Cardiac muscle cell (in vitro differentiated cells and primary cell): ENCODE results near the gene LIPG. TPM values are rescaled to one million over a fixed set of nuclear protein-coding genes. Genes with fewer than 3 reads are reported as not detected.
"Not testable (repeated sequence)": the region's sequence is repeated elsewhere in the genome, so short reads cannot be mapped to it uniquely, and the experiment has no call there.

Source experiments
- DNase-seq, 2 donors: peaks; one replicate each; pipeline versions ENCODE4 v3.0.0 to v3.0.0-alpha.2; 2010 to 2017; ENCODE audit warnings: low read depth in 1 of 2, low spot score in 1 of 2
- H3K27ac ChIP-seq: fragments of 200-600 bp; sonication (generic); 2 replicates; pipeline ENCODE4 v1.5.1; 2016
- H3K27me3 ChIP-seq: fragments of 200-600 bp; sonication (generic); 2 replicates; pipeline ENCODE4 v1.6.0; 2016; ENCODE audit warnings: control low read depth
- H3K36me3 ChIP-seq: fragments of 200-600 bp; sonication (generic); 2 replicates; pipeline ENCODE4 v1.5.1; 2016; ENCODE audit warnings: control low read depth
- H3K4me1 ChIP-seq: fragments of 200-600 bp; sonication (generic); 2 replicates; pipeline ENCODE4 v1.8.1; 2017; ENCODE audit warnings: low read depth, mild to moderate bottlenecking, mixed run types
- H3K4me3 ChIP-seq: fragments of 200-600 bp; sonication (generic); 2 replicates; pipeline ENCODE4 v1.5.1; 2016; ENCODE audit warnings: mild to moderate bottlenecking
- H3K9me3 ChIP-seq: fragments of 200-600 bp; sonication (generic); 2 replicates; pipeline ENCODE4 v1.5.1; 2017; ENCODE audit warnings: low read depth, mild to moderate bottlenecking, control low read depth
- polyA plus RNA-seq: library from polyadenylated mRNA; unstranded; fragments of >200 nt; fragmentation: Nextera tagmentation; extraction: Ambion mirVana; gene quantifications from 2 replicates; pipeline ENCODE4 v1.2.1, GENCODE V29; 2016
- total RNA-seq: library from RNA; depleted of rRNA; stranded (reverse); fragments of >200 nt; gene quantifications from 2 replicates; pipeline ENCODE4 v1.2.3, GENCODE V29; 2016
- TF ChIP-seq, protein P1 (sequence below): IDR thresholded peaks from 2 replicates; pipeline ENCODE4 v1.5.1; 2012; ENCODE audit warnings: low read depth, mild to moderate bottlenecking, low read length

LIPG gene
- total and polyA plus RNA-seq, 2 experiments from 2014 or later, result 1.5 to 2.8 TPM

DNA sequence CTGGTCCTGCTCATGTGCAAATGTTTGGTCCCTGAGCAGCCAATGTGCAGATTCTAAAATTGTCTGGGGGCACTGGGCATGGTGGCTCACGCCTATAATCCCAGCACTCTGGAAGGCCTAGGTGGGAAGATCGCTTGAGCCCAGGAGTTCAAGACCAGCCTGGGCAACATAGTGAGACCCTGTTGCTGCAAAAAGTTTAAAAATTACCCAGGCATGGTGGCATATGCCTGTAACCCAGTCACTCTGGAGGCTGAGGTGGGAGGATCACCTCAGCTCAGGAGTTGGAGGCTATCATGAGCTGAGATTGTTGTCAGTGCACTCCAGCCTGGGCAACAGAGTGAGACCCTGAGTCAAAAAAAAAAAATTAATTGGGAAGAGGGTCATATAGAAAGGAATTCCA lies 5.1 kb downstream of the LIPG start:
- Histone ChIP-seq H3K27me3 (no peaks in the 10 kb centered on the region), H3K9me3 (no peaks in the 10 kb centered on the region), H3K4me3 (no peak overlapping the region), H3K4me1 (peaks cover 7% of the 10 kb centered on the region), H3K27ac (no peak overlapping the region), H3K36me3 (no peaks in the 10 kb centered on the region)
- no peak for DNase-seq
- TF ChIP-seq, protein P1, sequence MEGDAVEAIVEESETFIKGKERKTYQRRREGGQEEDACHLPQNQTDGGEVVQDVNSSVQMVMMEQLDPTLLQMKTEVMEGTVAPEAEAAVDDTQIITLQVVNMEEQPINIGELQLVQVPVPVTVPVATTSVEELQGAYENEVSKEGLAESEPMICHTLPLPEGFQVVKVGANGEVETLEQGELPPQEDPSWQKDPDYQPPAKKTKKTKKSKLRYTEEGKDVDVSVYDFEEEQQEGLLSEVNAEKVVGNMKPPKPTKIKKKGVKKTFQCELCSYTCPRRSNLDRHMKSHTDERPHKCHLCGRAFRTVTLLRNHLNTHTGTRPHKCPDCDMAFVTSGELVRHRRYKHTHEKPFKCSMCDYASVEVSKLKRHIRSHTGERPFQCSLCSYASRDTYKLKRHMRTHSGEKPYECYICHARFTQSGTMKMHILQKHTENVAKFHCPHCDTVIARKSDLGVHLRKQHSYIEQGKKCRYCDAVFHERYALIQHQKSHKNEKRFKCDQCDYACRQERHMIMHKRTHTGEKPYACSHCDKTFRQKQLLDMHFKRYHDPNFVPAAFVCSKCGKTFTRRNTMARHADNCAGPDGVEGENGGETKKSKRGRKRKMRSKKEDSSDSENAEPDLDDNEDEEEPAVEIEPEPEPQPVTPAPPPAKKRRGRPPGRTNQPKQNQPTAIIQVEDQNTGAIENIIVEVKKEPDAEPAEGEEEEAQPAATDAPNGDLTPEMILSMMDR, result no peak

DNA sequence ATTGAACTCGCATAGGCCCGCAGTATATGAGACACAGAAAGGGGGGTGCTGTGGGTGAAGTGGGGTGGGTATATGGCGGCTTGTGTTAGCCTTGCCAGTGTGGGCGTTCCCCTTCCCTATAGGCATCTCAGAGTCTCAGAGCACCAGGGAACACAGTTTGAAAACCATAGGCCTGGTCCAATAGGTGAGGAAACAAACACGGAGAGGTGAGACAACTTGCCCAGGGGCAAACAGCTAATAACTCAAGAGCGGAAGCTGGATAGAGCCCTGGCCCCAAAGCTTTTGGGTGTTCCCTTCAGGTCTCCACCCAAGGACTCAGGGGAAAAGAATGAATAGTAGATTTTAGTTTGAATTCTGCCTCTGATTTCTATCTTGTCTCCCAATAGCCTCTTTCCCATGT lies 7.9 kb downstream of the LIPG start:
- no peaks in the 10 kb centered on the region for H3K9me3 ChIP-seq

DNA sequence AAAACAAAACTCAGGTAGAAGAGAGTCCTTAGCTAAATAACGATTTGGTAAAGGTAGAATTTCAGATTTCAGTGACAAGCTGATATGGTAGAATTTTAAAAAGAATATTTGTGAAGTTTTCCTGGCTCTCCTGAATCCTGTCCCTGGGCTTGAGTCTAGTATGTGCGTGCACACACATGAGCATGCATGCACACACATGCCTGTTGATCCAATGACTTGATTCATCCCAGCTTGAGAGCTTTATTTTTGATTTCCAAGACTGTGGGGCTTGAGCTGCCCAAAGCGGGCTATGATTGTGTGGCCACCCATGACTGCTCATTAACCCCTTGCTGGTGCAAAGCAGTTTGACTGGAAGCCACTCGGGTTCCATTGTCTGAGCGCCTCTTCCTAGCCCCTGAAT lies 9.0 kb downstream of the LIPG start:
- DNase-seq, result no peak
- Histone ChIP-seq H3K27me3 (no peaks in the 10 kb centered on the region), H3K4me3 (no peak overlapping the region), H3K9me3 (no peaks in the 10 kb centered on the region), H3K4me1 (no peaks in the 10 kb centered on the region), H3K36me3 (no peaks in the 10 kb centered on the region), H3K27ac (no peak overlapping the region)
- TF ChIP-seq, protein P1, result no peak

More for the DNA sequence above, 7.9 kb downstream of the LIPG start:
- Histone ChIP-seq H3K36me3 (no peaks in the 10 kb centered on the region), H3K4me1 (no peaks in the 10 kb centered on the region), H3K4me3 (no peak overlapping the region), H3K27ac (no peak overlapping the region), H3K27me3 (no peaks in the 10 kb centered on the region)
- TF ChIP-seq, protein P1, result no peak
- no peak for DNase-seq

DNA sequence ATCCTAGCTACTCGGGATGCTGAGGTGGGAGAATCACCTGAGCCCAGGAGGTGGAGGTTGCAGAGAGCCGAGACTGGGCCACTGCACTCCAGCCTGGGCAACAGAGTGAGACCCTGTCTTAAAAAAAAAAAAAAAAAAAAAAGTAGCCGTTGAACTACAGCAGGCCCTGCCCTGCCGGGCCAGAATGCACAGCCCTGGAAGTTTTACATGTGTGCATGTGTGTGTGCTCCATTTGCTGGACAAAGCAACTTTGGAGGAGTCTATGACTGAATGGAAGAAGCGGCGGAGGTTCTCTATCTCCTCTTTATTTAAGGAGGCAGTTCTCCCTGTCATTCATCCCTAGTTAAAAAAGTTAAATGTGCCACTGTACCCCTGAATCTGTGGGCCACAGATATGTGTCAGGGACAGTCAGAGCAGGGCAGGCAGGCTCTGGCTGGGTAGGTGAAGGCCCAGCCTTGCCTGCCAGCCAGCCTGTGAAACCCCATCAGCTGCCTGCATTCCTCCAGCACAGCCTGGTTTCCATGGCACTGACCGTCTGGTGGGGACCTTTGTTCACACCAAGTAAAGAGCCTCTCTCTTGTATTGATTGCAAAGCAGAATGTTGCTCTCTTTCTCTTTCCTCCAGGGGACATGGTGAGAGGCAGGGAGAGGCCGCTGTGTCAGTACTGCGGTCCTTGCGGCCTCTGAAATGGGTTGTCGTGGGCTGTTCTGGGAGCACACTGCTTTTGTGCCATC lies 10.9 kb downstream of the LIPG start:
- H3K27ac ChIP-seq, result no peak overlapping the region
- no peaks in the 10 kb centered on the region for H3K36me3 ChIP-seq
- no peak overlapping the region for H3K4me3 ChIP-seq
- no peaks in the 10 kb centered on the region for H3K4me1 ChIP-seq
- TF ChIP-seq, protein P1, result no peak
- no peaks in the 10 kb centered on the region for H3K27me3 ChIP-seq
- no peaks in the 10 kb centered on the region for H3K9me3 ChIP-seq
- no peak for DNase-seq

DNA sequence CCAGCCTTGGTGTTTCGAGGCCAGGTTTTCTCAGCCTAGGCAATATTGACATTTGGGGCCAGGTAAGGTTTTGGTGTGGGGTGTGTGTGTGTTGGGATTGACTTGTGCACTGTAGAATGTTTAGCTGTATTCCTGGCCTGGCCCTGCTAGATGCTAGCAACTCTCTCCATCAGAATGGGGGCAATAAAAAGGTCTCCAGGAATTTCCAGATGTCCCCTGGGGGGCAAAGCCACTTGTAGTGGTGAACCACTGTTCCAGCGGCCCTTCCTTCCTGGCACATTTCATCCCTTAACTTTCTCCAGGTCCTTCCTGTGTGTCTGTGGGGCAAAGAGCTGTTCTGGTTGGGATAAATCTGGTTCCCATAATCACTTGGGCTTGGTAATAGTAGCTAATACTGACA lies 12.0 kb downstream of the LIPG start:
- H3K4me3 ChIP-seq, result no peak overlapping the region
- no peaks in the 10 kb centered on the region for H3K9me3 ChIP-seq
- DNase-seq, result no peak
- no peaks in the 10 kb centered on the region for H3K27me3 ChIP-seq
- no peak overlapping the region for H3K27ac ChIP-seq
- TF ChIP-seq, protein P1, result no peak
- H3K4me1 ChIP-seq, result no peaks in the 10 kb centered on the region
- no peaks in the 10 kb centered on the region for H3K36me3 ChIP-seq

DNA sequence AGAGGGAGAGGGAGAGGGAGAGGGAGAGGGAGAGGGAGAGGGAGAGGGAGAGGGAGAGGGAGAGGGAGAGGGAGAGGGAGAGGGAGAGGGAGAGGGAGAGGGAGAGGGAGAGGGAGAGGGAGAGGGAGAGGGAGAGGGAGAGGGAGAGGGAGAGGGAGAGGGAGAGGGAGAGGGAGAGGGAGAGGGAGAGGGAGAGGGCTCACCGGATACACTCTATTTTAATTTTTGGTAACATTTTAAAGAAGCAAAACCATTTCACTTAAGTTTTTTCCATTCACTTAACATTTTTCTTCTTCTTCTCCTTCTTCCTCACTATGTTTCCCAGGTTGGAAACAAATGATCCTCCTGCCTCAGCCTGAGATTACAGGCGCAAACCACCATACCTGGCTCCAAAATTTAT lies 17.2 kb downstream of the LIPG start:
- H3K36me3 ChIP-seq, H3K4me1 ChIP-seq, DNase-seq, H3K27ac ChIP-seq, H3K9me3 ChIP-seq, H3K4me3 ChIP-seq, H3K27me3 ChIP-seq: not testable (repeated sequence)

DNA sequence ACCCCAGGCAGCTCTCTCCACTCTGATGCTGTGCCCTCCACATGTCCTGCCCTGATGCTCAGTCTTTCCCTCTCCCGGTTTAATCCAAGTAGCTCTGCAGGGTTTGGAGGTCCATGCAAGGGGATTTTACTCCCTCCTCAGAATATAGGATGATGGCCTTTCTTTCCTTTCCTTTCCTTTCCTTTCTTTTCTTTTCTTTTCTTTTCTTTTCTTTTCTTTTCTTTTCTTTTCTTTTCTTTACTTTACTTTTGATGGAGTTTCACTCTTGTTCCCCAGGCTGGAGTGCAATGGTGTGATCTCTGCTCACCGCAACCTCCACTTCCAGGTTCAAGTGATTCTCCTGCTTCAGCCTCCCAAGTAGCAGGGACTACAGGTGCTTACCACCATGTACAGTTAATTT lies 17.7 kb downstream of the LIPG start:
- not testable (repeated sequence) for DNase-seq, H3K36me3 ChIP-seq, H3K27ac ChIP-seq, H3K4me1 ChIP-seq, H3K9me3 ChIP-seq, H3K27me3 ChIP-seq, H3K4me3 ChIP-seq
